Smooth muscle cell (in vitro differentiated cells): ENCODE results near the gene AP2B1. TPM values are rescaled to one million over a fixed set of nuclear protein-coding genes. Genes with fewer than 3 reads are reported as not detected.

Source experiments
- DNase-seq: peaks from one replicate; lab custom pipeline; 2025; ENCODE audit not compliant: unreplicated experiment; lab: John Stamatoyannopoulos, UW
- H2AFZ ChIP-seq: fragments of 200-600 bp; sonication (generic); 2 replicates; pipeline ENCODE4 v1.6.0; 2016; ENCODE audit warnings: antibody characterized with exemption, low read depth, mild to moderate bottlenecking
- H3F3A ChIP-seq: fragments of 200-600 bp; sonication (generic); 2 replicates; pipeline ENCODE4 v1.6.0; 2017; ENCODE audit warnings: antibody characterized with exemption, low read depth
- H3K27ac ChIP-seq: fragments of 200-600 bp; sonication (generic); 2 replicates; pipeline ENCODE4 v1.5.1; 2016; ENCODE audit warnings: low read depth, mild to moderate bottlenecking
- H3K27me3 ChIP-seq: fragments of 200-600 bp; sonication (generic); 2 replicates; pipeline ENCODE4 v1.6.1; 2016; ENCODE audit warnings: low read depth, mild to moderate bottlenecking
- H3K36me3 ChIP-seq: fragments of 200-600 bp; sonication (generic); 2 replicates; pipeline ENCODE4 v1.5.1; 2016; ENCODE audit warnings: low read depth
- H3K4me1 ChIP-seq: fragments of 200-600 bp; sonication (generic); 2 replicates; pipeline ENCODE4 v1.5.1; 2016; ENCODE audit warnings: low read depth
- H3K4me2 ChIP-seq: fragments of 200-600 bp; sonication (generic); 2 replicates; pipeline ENCODE4 v1.6.0; 2016; ENCODE audit warnings: mild to moderate bottlenecking
- H3K4me3 ChIP-seq: fragments of 200-600 bp; sonication (generic); 2 replicates; pipeline ENCODE4 v1.5.1; 2016; ENCODE audit warnings: mild to moderate bottlenecking
- H3K79me2 ChIP-seq: fragments of 200-600 bp; sonication (generic); 2 replicates; pipeline ENCODE4 v1.6.0; 2016; ENCODE audit warnings: low read depth, mild to moderate bottlenecking
- H3K9ac ChIP-seq: fragments of 200-600 bp; sonication (generic); 2 replicates; pipeline ENCODE4 v1.6.0; 2016; ENCODE audit warnings: low read depth
- H3K9me3 ChIP-seq: fragments of 200-600 bp; sonication (generic); replicated peaks from 2 replicates; pipeline ENCODE4 v1.5.1; 2016; ENCODE audit warnings: low read depth
- H4K20me1 ChIP-seq: fragments of 200-600 bp; sonication (generic); 2 replicates; pipeline ENCODE4 v1.6.0; 2016; ENCODE audit warnings: low read depth
- WGBS: methylation state at CpG from one replicate; pipeline ENCODE4 v1.1.7; 2016; ENCODE audit warnings: low lambda C conversion rate; 5-methylcytosine and 5-hydroxymethylcytosine counted together
- polyA plus RNA-seq: library from polyadenylated mRNA; unstranded; fragments of >200 nt; fragmentation: Nextera tagmentation; extraction: Ambion mirVana; gene quantifications from 2 replicates; pipeline ENCODE4 v1.2.1, GENCODE V29; 2016
- total RNA-seq: library from RNA; depleted of rRNA; stranded (reverse); fragments of >200 nt; gene quantifications from 2 replicates; pipeline ENCODE4 v1.2.3, GENCODE V29; 2014
- TF ChIP-seq, protein P1 (sequence below): fragments of 200-600 bp; sonication (generic); IDR thresholded peaks from 2 replicates; pipeline ENCODE4 v1.5.1; 2017; ENCODE audit warnings: borderline replicate concordance, mild to moderate bottlenecking, antibody characterized with exemption; ENCODE audit not compliant: insufficient read depth, poor library complexity, severe bottlenecking

Gene AP2B1
- total and polyA plus RNA-seq, 2 experiments from 2014 or later: 58.5 to 92.3 TPM

DNA sequence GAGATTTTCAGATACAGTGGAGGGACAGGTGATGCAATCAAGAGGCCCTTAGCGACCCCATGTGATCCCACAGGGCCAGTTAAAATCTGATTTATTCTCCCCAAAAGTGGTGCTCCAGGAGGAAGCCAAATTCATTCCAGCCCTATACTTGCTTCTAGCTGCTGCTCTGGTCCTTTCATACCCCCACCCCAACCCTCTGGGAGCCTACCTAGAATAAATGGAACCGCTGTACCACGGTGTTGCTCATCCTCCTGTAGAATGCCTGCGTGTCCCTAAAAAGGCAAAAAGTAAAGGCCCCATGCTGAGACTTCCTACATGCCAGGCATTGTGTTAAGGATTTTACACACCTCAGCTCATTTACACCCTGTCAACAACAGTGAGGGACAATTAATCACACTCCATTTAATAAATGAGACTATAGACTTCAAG, 142.3 kb downstream of the AP2B1 start:
- H3K79me2 ChIP-seq: no peaks in the 10 kb centered on the region
- no peak overlapping the region for H2AFZ ChIP-seq
- H4K20me1 ChIP-seq: peaks cover 18% of the 10 kb centered on the region
- no peak overlapping the region for H3K4me3 ChIP-seq
- H3K4me2 ChIP-seq: no peak overlapping the region
- TF ChIP-seq, protein P1, sequence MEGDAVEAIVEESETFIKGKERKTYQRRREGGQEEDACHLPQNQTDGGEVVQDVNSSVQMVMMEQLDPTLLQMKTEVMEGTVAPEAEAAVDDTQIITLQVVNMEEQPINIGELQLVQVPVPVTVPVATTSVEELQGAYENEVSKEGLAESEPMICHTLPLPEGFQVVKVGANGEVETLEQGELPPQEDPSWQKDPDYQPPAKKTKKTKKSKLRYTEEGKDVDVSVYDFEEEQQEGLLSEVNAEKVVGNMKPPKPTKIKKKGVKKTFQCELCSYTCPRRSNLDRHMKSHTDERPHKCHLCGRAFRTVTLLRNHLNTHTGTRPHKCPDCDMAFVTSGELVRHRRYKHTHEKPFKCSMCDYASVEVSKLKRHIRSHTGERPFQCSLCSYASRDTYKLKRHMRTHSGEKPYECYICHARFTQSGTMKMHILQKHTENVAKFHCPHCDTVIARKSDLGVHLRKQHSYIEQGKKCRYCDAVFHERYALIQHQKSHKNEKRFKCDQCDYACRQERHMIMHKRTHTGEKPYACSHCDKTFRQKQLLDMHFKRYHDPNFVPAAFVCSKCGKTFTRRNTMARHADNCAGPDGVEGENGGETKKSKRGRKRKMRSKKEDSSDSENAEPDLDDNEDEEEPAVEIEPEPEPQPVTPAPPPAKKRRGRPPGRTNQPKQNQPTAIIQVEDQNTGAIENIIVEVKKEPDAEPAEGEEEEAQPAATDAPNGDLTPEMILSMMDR: no peak
- H3K36me3 ChIP-seq: no peaks in the 10 kb centered on the region
- H3K9me3 ChIP-seq: no peaks in the 10 kb centered on the region
- peaks cover 23% of the 10 kb centered on the region for H3F3A ChIP-seq
- DNase-seq: no peak
- no peak overlapping the region for H3K27ac ChIP-seq
- no peak overlapping the region for H3K9ac ChIP-seq
- H3K27me3 ChIP-seq: no peaks in the 10 kb centered on the region
- WGBS: 52% methylated on average over 4 of the region's 4 CpGs
- peaks cover 30% of the 10 kb centered on the region for H3K4me1 ChIP-seq

DNA sequence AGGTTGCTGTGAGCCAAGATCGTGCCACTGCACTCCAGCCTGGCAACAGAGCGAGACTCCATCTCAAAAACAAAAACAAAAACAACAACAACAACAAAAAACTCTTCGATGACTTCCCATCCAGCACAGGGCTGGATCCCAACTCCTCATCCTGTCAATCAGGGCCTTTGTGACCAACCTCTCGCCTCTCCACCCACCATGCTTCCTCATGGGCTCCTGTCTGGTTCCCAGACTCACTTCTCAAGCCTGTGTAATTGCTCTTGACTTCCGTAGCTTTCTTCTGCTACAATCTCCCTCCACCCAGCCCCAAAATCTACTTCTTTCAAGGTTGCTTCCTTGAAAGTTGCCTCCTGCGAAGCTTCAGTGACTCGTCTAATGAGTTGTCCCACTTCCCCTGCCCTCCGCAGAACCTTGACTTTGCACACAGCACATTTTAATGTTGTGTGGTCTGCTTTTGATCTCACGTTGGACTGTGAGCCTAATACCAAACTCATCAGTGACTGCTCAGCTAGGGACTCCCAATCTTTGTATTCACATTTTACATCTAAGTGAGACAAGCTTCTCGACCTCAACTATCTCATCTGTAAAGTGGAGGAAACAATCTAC, 143.4 kb downstream of the AP2B1 start:
- Histone ChIP-seq H3K9ac (no peak overlapping the region), H3K4me2 (peak overlapping the region; percentile 96), H3K36me3 (no peaks in the 10 kb centered on the region), H3K79me2 (no peaks in the 10 kb centered on the region), H3K4me1 (peaks cover 30% of the 10 kb centered on the region), H3K4me3 (no peak overlapping the region), H3K27me3 (no peaks in the 10 kb centered on the region), H2AFZ (no peak overlapping the region), H3F3A (peaks cover 19% of the 10 kb centered on the region), H3K9me3 (no peaks in the 10 kb centered on the region), H3K27ac (no peak overlapping the region), H4K20me1 (peaks cover 14% of the 10 kb centered on the region)
- TF ChIP-seq, protein P1: no peak
- WGBS: 63% methylated on average over 10 of the region's 10 CpGs
- DNase-seq: no peak

DNA sequence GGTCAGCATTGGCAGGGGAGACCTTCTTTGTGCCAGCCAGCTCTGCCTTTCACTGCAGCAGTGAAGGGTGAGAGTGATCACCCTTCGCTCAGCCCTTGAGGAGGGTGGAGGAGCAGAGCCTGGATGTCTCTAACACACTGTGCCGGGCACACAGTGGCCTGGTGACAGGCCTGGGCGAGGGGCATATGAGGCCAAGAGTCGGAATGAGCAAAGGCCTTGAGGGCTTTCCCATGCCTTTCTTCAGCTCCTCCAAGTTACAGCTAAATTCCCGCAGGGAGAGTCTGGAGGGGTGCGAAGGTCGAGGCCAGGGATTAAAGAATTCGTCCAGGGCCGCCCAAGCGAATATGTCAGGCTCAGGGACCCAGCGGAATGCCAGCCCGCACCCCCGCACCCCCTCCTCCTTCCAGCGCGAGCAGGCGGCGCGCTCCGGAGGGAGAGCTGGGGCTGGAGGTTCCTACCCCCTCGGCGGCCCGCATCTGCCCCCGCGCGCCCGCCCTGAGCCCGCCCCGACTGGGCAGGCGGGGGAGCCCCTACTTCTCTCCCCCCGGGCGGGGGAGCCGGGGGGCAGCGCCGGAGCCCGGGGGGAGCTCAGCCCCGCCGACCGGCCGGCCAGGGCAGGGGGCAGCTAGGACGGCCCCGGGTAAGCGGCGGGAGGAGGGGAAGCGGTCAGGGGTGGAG, 144.3 kb downstream of the AP2B1 start, which contains the start of gene RASL10B:
RASL10B (plus strand) TSS at position 401 of the 678 bp plus-strand sequence. CDS start 3,546 bp downstream, outside the sequence.
- peak within 1 kb of the TSS; percentile 96 for H3K4me2 ChIP-seq
- 11% methylated on average over 17 of the region's 44 CpGs for WGBS
- H4K20me1 ChIP-seq: peaks cover 9% of the 10 kb centered on the region
- H3K27me3 ChIP-seq: no peaks in the 10 kb centered on the region
- H3F3A ChIP-seq: peaks cover 14% of the 10 kb centered on the region
- peak within 1 kb of the TSS; percentile 51 for H3K9ac ChIP-seq
- DNase-seq: no peak
- peaks cover 29% of the 10 kb centered on the region for H3K4me1 ChIP-seq
- no peaks in the 10 kb centered on the region for H3K79me2 ChIP-seq
- no peak within 1 kb of the TSS for H3K27ac ChIP-seq
- H3K4me3 ChIP-seq: peak within 1 kb of the TSS; percentile 89
- H3K36me3 ChIP-seq: no peaks in the 10 kb centered on the region
- no peaks in the 10 kb centered on the region for H3K9me3 ChIP-seq
- H2AFZ ChIP-seq: peak within 1 kb of the TSS; percentile 49
- TF ChIP-seq, protein P1: no peak
